K562 (cell line): ENCODE measurements around the gene AP1G1. TPM values are rescaled to one million over a fixed set of nuclear protein-coding genes. Genes with fewer than 3 reads are reported as not detected.

Experiments used
- DDX20 ChIP-seq: fragments of 450-650 bp; IDR thresholded peaks from 2 replicates; pipeline ENCODE4 v1.6.1; 2016; ENCODE audit warnings: missing genetic modification characterization, low read depth, mild to moderate bottlenecking, missing compliant biosample characterization, moderate library complexity
- MBD2 ChIP-seq: sonication (generic); IDR thresholded peaks from 2 replicates; pipeline ENCODE4 v1.6.1; 2016; ENCODE audit warnings: low read depth, borderline replicate concordance
- NR4A1 ChIP-seq, 2 experiments: fragments of 250-450 bp in 1 of 2; fragments of 450-650 bp in 1 of 2; sonication (Bioruptor Pico) in 1 of 2; IDR thresholded peaks; 2 replicates each; pipeline versions ENCODE4 v1.4.0 to v1.6.1; 2016 to 2020; ENCODE audit warnings: mild to moderate bottlenecking in 2 of 2, missing compliant biosample characterization in 1 of 2, missing genetic modification characterization in 1 of 2, moderate library complexity in 1 of 2
- SMAD4 ChIP-seq: fragments of 250-450 bp; sonication (Bioruptor Pico); conservative IDR thresholded peaks from 2 replicates; pipeline ENCODE4 v1.8.0; 2021; ENCODE audit warnings: inconsistent platforms, mild to moderate bottlenecking, moderate library complexity
- polyA plus RNA-seq, 8 experiments: library from polyadenylated mRNA; depleted of rRNA in 4 of 8; stranded (reverse) in 5 of 8; unstranded in 3 of 8; fragments of >200 nt; fragmentation: Nextera tagmentation in 2 of 8; fragmentation: Illumina TruSeq in 1 of 8; extraction: Ambion mirVana in 2 of 8; extraction: Trizol in 1 of 8; gene quantifications; 2 replicates each; pipeline versions ENCODE4 v1.2.1 to v1.2.3, GENCODE V29; 2011 to 2014; ENCODE audit warnings: inconsistent platforms in 1 of 8, missing spikeins in 1 of 8
- total RNA-seq, 7 experiments: library from RNA; depleted of rRNA in 6 of 7; stranded (reverse); fragments of >200 nt in 6 of 7; fragmentation: Illumina TruSeq in 2 of 7; extraction: Trizol in 2 of 7; gene quantifications; 2 replicates each; pipeline versions ENCODE4 v1.2.1 to v1.2.3, GENCODE V29; 2011 to 2021; ENCODE audit warnings: low replicate concordance in 1 of 7
- TF ChIP-seq, protein P1 (sequence below), 3 experiments: IDR thresholded peaks in 2 of 3; conservative IDR thresholded peaks in 1 of 3; 2 replicates each; pipeline ENCODE4 v1.5.1; 2011 to 2012; ENCODE audit warnings: low read length in 3 of 3, mild to moderate bottlenecking in 3 of 3, control low read depth in 2 of 3, improper control_type of control experiment in 1 of 3, inconsistent platforms in 1 of 3, low read depth in 1 of 3, mixed read lengths in 1 of 3, moderate library complexity in 1 of 3; ENCODE audit not compliant: insufficient read depth in 2 of 3
- TF ChIP-seq, protein P2 (sequence below): fragments of 450-650 bp; IDR thresholded peaks from 2 replicates; pipeline ENCODE4 v1.6.1; 2018; ENCODE audit not compliant: partially characterized antibody
- TF ChIP-seq, protein P3 (sequence below), 2 experiments: fragments of 450-650 bp; formaldehyde crosslinking in 1 of 2; IDR thresholded peaks; 2 replicates each; pipeline versions ENCODE4 v1.4.0 to v1.6.1; 2014 to 2020; ENCODE audit warnings: mild to moderate bottlenecking in 2 of 2, borderline replicate concordance in 1 of 2, low read depth in 1 of 2
- TF ChIP-seq, protein P4 (sequence below): fragments of 450-650 bp; IDR thresholded peaks from 2 replicates; pipeline ENCODE4 v1.6.1; 2016

AP1G1 gene
- total and polyA plus RNA-seq, 9 of the 15 experiments (the other 6 are each of a cell fraction or from before 2014, with no cell fraction given), result 7.0 to 59.2 (median 42.0) TPM

DNA sequence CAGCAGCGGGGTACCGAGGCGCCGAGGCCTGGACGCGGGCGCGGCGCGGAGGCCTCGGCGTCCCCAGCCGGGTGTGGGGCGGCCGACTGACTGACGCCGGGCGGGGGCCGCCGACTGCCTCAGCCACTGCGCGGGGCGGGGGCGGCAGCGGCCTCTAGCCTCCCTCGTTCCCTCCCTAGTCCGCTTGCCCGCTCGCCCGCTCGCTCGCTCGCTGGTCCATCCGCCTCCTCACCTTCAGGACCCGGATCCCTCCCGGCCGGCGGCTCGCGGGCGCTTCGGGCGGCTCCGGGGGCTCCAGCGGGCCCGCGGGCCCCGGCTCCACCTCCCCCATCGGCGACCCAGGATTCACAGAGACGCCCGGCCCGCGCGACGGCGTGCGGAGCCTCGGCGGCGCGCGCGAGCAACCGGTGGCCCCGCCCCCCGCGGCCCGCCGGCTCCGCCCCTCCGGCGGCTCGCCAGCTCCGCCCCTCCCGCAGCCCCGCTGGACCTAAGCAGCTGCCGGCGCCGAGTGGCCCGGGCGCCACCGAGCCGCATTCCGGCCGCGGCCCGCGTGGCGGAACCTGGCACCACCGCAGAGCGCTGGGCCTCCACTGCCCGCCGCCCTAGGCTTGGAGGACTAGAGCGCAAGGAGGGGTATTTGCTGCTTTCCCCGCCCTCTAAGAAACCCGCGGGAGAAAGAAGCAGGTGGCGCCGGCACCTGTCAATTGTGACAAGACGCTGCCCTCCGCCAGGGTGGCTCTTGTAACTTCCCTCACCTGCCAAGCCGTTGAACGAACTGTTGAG is 84.9 kb downstream of the AP1G1 start (continued):
- TF ChIP-seq, protein P1, sequence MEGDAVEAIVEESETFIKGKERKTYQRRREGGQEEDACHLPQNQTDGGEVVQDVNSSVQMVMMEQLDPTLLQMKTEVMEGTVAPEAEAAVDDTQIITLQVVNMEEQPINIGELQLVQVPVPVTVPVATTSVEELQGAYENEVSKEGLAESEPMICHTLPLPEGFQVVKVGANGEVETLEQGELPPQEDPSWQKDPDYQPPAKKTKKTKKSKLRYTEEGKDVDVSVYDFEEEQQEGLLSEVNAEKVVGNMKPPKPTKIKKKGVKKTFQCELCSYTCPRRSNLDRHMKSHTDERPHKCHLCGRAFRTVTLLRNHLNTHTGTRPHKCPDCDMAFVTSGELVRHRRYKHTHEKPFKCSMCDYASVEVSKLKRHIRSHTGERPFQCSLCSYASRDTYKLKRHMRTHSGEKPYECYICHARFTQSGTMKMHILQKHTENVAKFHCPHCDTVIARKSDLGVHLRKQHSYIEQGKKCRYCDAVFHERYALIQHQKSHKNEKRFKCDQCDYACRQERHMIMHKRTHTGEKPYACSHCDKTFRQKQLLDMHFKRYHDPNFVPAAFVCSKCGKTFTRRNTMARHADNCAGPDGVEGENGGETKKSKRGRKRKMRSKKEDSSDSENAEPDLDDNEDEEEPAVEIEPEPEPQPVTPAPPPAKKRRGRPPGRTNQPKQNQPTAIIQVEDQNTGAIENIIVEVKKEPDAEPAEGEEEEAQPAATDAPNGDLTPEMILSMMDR (IDR thresholded peaks at IDR 0.05 in 2 of 3, conservative IDR thresholded peaks at IDR 0.05 in 1 of 3; ENCODE audit: insufficient read depth in 2 of 3, low read depth in 1 of 3, low read length in 3 of 3), result 0 out of 6 replicates have a peak, but pooled peaks of 1 of the 3 experiments have one; percentile 14
- TF ChIP-seq NR4A1 (CRISPR knock-in tag; IDR thresholded peaks at IDR 0.05) (no peak), NR4A1 (tag; IDR thresholded peaks at IDR 0.05) (no peak), MBD2 (no peak), DDX20 (tag) (no peak), SMAD4 (CRISPR knock-in tag) (peak; percentile 73)
- TF ChIP-seq, protein P2, sequence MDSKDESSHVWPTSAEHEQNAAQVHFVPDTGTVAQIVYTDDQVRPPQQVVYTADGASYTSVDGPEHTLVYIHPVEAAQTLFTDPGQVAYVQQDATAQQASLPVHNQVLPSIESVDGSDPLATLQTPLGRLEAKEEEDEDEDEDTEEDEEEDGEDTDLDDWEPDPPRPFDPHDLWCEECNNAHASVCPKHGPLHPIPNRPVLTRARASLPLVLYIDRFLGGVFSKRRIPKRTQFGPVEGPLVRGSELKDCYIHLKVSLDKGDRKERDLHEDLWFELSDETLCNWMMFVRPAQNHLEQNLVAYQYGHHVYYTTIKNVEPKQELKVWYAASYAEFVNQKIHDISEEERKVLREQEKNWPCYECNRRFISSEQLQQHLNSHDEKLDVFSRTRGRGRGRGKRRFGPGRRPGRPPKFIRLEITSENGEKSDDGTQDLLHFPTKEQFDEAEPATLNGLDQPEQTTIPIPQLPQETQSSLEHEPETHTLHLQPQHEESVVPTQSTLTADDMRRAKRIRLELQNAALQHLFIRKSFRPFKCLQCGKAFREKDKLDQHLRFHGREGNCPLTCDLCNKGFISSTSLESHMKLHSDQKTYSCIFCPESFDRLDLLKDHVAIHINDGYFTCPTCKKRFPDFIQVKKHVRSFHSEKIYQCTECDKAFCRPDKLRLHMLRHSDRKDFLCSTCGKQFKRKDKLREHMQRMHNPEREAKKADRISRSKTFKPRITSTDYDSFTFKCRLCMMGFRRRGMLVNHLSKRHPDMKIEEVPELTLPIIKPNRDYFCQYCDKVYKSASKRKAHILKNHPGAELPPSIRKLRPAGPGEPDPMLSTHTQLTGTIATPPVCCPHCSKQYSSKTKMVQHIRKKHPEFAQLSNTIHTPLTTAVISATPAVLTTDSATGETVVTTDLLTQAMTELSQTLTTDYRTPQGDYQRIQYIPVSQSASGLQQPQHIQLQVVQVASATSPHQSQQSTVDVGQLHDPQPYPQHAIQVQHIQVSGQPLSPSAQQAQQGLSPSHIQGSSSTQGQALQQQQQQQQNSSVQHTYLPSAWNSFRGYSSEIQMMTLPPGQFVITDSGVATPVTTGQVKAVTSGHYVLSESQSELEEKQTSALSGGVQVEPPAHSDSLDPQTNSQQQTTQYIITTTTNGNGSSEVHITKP, result peak; percentile 90
- TF ChIP-seq, protein P3, sequence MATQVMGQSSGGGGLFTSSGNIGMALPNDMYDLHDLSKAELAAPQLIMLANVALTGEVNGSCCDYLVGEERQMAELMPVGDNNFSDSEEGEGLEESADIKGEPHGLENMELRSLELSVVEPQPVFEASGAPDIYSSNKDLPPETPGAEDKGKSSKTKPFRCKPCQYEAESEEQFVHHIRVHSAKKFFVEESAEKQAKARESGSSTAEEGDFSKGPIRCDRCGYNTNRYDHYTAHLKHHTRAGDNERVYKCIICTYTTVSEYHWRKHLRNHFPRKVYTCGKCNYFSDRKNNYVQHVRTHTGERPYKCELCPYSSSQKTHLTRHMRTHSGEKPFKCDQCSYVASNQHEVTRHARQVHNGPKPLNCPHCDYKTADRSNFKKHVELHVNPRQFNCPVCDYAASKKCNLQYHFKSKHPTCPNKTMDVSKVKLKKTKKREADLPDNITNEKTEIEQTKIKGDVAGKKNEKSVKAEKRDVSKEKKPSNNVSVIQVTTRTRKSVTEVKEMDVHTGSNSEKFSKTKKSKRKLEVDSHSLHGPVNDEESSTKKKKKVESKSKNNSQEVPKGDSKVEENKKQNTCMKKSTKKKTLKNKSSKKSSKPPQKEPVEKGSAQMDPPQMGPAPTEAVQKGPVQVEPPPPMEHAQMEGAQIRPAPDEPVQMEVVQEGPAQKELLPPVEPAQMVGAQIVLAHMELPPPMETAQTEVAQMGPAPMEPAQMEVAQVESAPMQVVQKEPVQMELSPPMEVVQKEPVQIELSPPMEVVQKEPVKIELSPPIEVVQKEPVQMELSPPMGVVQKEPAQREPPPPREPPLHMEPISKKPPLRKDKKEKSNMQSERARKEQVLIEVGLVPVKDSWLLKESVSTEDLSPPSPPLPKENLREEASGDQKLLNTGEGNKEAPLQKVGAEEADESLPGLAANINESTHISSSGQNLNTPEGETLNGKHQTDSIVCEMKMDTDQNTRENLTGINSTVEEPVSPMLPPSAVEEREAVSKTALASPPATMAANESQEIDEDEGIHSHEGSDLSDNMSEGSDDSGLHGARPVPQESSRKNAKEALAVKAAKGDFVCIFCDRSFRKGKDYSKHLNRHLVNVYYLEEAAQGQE (IDR thresholded peaks at IDR 0.05; ENCODE audit: borderline replicate concordance), result 0 out of 2 replicates have a peak, but pooled peaks have one; percentile 16
- TF ChIP-seq, protein P3 (CRISPR knock-in tag; IDR thresholded peaks at IDR 0.05; ENCODE audit: low read depth), result no peak
- TF ChIP-seq, protein P4, sequence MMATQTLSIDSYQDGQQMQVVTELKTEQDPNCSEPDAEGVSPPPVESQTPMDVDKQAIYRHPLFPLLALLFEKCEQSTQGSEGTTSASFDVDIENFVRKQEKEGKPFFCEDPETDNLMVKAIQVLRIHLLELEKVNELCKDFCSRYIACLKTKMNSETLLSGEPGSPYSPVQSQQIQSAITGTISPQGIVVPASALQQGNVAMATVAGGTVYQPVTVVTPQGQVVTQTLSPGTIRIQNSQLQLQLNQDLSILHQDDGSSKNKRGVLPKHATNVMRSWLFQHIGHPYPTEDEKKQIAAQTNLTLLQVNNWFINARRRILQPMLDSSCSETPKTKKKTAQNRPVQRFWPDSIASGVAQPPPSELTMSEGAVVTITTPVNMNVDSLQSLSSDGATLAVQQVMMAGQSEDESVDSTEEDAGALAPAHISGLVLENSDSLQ, result peak; percentile 62
